ENCODE results near the gene BRAT1.

Gene BRAT1

DNA sequence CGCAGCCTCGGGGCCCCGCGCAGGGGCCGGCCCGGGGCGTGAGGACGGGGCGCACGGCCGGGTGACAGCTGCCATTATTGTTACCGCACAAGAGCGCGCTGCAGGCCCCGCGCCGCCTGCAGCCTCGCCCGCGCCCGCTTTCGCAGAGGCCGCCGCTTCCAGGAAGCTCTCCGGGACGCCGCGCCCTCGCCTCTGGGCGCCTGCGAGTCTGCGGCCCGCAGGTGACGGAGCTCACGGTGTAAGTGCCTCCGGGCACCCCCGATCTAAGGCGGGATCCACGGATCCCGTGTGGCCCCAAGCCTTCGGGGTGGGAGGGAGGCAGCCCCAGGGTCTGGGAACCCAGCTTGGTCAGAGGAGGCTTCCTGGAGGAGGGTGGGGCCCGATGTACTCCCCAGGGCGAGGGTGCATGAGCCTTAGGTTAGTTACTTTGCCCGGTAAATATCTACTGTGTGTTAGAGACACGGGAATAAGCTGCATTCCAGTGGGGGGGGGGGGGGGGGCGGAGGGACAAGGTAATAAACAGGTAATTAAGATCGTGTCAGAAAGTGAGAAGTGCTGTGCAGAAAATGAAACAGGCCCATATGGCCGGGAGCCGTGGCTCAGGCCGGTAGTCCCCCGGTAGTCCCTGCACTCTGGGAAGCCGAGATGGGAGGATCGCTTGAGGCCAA, 4.1 kb upstream of the BRAT1 start:
- no peak for DNase-seq

DNA sequence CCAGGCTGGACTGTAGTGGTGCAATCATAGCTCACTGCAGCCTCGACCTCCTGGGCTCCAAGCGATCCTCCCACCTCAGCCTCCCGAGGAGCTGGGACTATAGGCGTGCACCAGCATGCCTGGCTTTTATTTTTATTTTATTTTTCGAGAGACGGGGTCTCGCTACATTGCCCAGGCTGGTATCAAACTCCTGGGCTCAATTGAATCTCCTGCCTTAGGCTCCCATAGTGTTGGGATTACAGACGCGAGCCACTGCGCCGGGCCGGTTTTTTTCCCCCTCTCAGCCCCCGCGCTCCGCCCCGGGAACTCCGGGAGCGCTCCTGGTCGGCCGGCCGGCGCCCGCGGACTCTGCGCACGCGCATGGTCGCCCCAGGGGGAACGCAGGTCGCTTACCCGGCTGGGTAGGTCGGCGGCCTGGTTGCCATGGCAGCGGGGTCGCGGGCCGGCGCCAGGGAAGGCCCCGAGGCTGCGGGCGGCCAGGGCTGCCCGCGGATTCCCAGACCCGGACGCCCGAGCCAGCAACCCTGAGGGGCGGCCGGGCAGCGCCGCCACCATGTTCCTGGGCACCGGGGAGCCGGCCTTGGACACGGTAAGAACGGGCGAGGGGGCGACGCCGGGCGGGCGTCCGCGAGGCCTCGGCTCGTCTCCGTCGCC, 3.4 kb upstream of the BRAT1 start, which contains the start of gene IQCE:
TSS of gene IQCE (plus strand) at position 351 of the 654 bp plus-strand sequence. CDS start at position 554, 203 bp downstream.
- DNase-seq = peak; percentile 95

DNA sequence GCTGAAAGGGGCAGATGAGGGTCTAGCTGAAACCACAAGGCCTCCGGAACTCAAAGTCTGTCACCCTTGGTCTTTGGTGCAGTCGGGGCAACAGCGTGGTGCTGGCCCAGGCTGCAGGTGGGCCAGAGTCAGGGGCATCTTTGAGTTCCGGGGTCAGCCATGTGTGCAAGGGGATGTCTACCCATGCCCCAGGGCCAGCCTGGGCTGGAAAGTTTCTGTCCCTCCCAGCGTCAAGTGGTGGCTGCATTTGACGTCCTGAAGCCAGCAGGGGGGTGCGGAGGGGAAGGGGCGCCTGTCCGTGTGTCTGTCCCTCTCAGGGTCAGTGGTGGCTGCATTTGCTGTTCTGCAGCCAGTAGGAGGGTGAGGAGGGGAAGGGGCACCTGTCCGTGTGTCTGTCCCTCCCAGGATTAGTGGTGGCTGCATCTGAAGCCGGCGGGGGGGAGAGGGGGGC, 638 bp downstream of the BRAT1 start:
- no peak for DNase-seq

DNA sequence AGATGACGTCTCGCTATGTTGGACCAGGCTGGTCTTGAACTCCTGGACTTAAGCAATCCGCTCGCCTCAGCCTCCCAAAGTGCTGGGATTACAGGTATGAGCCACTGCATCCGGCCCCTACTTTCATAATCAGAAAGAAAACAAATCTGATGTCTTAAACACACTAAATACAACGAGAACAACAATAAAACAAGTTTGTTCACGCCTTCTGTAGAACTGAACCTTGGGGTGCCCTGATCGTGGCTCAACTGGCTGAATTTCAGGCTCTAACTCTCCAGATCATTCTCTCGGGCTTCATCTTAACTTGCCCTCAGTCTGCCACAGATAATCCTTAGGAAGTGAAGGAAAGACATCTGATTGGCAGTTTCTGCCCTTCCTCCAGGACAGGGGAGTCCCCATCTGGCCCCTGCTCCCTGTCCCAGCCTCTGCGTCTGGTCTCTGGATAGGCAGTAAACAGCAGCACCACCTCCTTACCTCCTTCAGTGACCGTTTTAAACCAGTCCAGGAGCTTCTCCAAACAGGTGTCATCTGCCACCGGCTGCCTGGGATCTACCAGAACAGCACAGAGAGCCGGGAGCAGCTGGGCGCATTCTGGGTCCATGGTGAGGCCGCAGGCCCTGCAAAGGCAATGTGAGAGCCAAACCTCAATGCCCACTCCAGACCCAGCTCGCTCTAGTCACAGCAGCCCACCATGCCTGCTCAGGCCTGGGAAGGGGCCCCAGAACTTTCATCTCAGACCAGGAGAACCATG, 1.3 kb downstream of the BRAT1 start:
- no peak for DNase-seq

DNA sequence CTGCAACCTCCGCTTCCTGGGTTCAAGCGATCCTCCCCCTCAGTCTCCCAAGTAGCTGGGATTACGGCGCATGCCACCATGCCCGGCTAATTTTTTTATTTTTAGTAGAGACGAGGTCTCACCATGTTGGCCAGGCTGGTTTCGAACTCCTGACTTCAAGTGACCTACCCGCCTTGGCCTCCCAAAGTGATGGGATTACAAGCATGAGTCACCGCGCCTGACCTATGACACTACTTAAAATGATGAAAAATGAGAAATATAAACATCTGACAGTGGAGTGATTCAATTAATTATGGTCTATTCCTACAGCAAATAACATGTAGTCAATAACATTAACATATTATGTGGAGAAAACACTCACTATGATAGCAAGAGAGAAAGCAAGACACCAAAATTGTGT, 2.2 kb downstream of the BRAT1 start:
- DNase-seq = no peak

DNA sequence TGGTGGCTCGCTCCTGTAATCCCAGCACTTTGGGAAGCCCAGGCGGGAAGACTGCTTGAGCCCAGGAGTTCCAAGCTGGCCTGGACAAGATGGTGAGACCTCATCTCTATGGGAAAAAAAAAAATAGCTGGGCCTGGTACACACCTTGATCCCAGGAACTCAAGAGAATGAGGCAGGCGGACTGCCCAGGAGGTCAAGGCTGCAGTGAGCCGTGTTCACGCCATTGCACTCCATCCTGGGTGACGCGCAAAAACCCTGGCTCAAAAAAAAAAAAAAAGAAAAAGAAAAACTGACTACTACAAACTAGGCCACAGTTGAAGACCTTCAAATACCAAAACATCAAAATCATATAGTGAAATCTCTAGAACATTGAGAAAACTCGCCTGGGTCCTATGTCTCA, 3.9 kb downstream of the BRAT1 start:
- DNase-seq = no peak

DNA sequence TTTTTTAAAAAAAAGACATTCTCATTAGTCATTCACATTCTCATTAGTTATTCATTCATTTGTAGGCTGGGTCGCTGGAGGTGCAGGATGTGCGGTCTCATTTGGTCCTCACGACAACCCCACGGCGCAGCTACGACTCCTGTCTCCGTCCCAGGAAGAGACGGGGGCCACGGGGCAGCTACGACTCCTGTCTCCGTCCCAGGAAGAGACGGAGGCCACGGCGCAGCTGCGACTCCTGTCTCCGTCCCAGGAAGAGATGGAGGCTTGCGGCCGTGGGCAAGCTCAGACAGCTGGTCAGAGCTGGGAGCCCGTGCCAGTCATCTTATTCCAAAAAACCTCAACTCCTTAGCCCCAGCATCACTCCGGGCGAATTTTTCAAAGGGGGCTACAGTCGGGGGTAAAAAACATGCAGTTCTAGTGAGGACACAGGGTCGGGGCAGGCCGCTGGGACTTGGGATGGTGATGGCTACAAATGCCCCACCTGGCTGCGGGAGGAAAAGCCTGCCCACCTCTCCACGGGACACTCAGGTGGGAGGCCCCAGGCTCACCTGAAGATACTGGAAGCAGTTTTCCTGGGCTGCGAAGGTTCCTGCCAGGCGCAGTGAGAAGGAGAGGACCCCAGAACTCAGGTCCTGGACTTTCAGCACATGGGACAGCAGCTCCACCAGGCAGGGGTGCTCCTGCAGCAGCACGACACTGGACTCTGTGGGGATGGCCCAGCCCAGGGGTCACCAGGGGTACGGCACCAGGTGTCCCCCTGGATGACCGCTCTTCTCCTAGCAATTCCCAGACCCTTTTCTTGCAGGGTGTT, 8.3 kb downstream of the BRAT1 start:
- DNase-seq = no peak

DNA sequence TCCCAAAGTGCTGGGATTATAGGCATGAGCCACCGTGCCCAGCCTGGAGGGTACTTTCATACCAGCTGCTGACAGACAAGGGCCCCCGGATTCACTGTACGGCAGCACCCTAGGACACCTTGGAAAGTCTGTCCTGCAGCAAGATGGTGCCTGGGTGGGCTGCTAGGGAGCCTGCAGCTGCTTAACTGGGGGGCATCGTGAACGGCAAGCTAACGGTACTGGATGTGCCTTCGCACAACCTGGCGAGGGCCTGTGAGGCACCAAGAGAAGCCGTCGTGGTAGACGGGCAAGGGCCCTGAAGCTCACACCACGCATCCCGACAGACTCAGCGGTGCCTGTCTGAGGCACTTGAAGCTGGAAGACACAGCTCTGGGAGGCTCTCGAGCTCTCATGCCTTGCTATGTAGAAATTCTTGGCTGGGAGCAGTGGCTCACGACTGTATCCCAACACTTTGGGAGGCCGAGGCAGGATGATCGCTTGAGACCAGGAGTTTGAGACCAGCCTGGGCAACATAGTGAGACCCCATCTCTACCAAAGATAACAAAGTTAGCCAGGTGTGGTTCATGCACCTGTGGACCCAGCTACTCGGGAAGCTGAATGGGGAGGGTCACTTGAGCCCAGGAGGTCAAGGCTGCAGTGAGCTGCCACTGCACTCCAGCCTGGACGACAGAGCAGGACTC, 9.4 kb downstream of the BRAT1 start:
- DNase-seq = peak; percentile 26

DNA sequence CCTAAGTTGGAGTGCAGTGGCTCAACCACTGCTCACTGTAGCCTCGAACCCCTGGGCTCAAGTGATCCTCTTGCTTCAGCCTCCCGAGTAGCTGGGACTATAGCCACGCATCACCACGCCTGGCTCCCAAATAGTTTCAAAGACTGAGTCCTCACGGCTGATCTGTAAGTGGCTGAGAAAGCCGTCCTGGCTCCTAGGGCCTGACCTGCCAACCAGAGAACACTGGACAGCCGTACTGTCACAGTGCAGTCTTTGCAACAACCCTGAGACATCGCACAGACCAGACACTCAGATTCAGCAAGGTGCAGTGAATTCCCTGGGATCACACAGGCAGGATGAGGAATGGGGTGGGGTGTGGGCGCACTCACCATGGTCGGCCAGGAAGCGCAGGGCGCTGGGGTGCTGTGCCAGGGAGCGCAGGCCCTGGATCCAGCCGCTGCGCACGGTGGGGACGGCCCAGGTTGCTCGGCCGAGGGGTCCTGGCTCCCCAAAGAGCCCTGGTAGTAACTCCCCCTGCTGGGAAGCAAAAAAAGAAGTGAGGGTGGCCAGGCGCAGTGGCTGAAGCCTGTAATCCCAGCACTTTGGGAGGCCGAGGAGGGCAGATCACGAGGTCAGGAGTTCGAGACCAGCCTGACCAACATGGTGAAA, 10.7 kb downstream of the BRAT1 start:
- peak; percentile 12 for DNase-seq

DNA sequence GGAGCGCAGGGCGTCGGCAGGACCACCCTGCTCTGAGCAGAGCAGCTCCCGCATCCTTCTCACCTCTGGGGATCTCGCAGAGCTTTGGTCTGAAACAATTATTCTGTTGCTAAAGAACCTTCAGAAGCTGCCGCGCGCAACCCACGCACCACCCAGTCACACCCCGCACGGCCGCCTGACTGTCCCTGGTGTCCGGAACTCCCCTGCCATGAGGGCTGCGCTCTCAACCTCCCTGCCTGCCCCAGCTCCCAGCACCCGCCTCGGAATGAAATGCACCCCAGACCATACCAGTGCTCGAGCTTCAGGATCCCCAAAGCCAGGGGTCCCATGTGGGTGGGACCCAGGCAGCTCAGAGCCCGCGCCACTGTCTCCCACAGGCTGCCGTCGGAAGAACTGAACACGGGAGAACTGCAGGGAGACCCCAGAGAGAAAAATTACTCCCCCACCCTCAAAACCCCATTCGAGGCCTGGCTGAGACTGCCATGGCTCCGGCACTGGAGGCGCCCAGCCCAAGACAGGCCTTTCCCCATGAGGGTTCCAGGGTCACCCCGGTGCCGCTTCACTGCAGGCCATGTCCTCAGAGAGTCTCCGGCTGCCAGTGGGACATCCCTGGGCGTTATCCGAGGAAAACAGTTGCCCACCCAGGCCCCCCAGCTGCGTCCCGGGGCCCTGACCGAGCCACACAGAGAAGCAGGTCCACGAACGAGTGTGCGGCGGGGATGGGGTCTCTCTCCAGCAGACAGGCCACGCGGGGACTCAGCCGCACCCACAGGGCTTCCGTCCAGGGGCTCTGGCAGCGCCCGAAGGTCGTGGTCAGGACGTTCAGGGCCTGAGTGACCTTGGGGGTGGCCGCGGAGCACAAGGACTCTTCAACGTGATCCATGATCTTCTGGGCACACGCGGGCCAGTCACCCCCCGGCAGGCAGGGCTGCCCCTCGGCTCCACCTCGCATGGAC, 12.1 kb downstream of the BRAT1 start:
- DNase-seq = peak; percentile 34

DNA sequence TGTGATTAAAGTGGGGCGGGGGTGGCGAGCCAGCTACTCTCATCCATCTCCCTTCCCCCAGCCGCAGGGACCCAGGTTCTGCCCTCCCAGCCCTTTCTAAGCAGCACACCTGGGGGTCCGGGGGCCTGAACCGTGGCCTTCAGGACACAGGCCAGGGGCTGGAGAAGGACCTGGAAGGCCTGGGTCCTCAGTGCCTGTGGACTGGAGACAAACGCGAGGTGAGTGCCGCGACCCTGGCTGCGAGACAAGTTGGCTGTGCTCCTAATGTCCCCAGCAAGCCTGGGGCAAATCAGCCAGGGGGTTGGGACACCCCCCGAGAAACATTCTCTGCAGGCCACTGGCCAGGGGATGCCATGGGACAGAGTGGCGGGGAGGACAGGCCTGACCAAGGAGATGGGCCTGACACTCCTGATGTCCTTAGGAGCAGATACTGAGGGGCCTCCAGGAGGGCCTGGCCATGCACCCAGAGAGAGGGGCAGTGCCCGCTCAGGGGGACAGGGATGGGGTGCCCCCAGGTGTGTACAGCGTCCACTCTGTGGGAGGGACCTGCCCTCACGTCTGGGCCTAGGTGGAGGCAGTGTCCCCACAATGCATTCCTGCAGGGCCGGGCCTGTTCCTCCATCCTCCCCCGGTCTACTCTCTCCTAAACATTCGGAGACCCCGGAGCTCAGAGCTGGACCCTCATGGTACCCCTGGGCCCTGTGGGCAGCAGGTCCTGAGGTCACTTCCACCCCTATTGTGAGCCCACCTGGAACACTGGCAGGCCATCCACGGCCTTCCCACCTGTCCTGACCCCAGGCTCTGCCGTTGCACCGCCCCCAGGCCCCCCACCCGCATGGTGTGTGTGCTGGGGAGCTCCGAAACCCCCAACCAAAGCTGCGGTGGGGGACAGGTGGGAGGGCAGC, 13.1 kb downstream of the BRAT1 start:
- peak; percentile 27 for DNase-seq

DNA sequence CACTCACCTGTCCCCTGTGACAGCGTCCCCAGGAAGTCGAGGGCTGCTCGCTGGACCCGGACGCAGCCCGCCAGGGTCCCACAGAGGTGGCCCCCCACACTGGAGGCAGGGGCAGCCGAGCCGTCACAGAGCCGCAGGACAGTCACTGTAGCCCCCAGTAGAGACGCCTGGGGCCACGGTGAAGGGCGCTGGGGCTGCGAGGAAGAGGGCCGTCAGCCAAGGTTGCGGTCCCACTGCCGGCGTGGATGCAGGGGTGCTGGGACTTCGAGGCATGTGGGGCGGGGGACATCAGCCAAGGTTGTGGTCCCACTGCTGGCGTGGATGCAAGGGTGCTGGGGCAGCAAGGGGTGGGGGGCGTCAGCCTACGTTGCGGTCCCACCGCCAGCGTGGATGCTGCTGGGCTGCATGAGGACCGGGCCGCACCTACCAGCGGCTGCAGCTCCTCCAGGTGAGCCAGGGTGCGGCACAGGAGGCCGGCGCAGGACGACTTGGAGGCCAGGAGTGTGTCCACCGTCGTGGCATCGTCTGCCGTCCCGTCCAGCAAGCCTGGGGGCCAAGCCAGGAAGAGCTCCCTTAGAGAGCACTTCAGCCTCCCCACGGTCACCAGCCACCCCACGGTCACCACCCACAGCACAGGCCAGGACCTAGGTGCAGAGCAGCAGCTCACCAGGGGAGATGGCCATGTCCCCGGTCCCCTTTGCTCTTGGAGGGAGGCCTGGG, 13.9 kb downstream of the BRAT1 start:
- peak; percentile 31 for DNase-seq

DNA sequence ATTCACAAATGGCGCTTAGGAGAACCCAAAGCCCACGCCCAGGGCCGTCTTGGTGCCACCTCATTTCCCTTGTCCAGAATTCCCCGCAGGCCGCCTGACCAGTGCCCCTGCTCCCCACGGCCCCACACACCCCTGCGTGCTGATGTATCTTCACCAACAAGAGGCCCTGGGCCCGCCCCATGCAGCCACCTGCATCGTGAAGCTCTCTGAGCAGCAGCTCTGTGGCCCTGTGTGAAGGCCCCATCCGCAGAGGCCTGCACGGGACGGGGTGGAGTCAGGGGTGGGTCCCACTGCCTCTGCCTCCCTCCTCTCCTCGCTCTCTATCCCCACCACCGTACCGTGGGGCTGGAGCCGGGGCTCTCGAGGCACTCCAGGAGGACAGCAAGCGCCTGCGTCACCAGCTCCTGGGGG, 14.7 kb downstream of the BRAT1 start:
- peak; percentile 24 for DNase-seq

DNA sequence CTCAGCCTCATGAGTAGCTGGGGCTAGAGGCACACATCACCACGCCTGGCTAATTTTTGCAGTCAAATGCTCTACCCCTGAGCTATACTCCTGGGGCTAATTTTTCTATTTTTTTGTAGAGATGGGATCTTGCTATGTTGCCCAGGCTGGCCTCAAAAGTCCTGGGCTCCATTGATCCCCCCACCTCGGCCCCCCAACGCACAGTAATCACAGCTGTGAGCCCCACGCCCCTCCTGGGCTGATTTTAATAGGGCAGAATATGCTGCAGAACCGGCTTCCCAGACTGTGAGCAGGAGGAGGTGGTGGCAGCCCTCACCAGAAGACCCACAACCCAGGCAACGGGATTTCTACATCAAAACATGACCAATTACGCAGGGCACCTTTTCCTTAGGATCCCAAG, 15.2 kb downstream of the BRAT1 start:
- no peak for DNase-seq

DNA sequence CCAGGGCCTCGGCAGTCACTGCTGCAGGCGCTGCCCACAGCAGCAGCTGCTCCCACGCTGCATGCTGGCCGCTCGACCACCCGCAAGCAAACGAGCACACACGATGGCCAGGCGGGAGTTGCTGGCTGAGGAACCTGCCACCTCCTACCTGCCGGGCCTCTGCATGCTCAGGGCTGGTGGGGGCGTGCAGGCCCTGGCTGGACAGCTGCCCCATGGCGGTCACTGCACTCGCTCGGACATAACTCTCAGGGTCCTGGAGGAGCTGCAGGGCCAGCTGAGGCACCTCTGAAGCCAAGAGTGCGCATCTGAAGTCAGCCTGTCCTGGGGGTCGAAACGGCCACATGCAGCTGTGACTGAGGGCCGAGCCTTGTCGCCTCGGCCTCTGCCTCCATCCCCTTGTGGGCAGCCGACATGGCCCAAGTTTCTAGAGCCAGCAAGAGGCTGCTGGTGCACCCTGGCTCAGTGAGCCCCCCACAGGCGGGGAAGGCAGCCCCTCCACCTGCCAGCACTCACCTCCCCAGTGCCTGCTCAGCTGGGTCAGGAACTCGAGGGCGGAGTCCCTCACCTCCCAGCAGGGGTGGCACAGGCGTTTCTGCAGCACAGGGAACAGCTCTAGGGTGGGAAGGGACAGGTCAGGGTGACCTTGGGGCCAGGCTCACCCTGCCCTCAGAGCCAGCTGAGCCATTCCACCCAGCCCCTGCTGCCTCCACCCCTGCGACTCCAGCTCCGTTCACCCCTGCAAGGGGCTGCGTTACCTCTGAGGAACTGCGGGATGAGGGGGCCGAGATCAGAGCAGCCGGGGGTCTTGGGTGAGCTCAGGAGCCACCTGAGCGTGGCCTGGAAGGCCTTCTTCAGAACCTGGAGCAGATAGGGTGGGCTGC, 16.1 kb downstream of the BRAT1 start:
- peak; percentile 26 for DNase-seq

DNA sequence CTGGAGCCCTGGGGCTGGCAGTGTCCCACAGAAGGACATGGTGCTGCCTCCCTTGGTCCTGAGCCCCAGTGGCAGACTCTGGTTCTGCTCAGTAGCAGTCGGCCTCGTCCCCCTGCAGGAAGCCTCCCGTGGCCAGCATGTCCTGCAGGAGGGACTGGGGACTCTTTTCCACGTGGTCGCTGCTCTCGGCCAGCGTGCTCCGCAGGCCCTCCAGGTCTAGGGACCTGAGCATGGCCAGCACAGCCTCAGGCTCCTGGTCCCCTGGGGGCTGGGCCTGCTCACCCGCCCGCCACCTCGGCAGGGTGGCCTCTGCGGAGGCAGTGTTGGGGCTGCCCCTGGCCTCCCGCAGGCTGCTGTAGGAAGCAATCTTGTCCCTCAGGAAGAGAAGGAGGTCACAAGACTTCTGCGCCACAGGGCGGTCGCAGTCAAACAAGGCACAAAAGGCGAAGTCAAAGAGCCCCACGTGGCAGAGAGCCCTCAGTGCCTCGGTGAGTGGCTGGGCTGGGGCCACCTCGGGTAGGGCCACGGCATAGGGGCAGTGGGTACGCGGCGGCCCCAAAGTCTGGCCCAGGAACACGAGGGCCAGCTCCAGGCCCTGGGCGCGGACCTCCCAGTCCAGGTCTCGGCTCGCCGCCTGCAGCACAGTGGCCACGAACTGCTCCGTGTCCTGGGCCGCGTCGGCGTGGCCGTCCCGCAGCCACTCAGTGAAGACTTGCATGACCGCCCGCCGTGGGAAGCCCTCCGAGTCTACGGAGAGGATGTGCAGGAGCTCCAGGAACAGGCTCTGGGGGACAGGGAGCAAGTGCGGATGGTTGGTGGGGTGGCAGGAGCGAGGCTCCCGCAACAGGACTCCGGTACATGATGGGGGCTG, 17.1 kb downstream of the BRAT1 start:
- DNase-seq = peak; percentile 23

Measured in left hindlimb (tissue), 1 donor.